ENCODE measurements around the gene GMDS. TPM values are rescaled to one million over a fixed set of nuclear protein-coding genes. Genes with fewer than 3 reads are reported as not detected.

Gene GMDS
- total and polyA plus RNA-seq, 2 donors, result 19.9 to 28.4 TPM

GRCh38 chr6:2266031-2266795, 20.8 kb upstream of the GMDS start:
- H3K36me3 ChIP-seq (ENCODE audit: control insufficient read depth in 2 of 2, insufficient read depth in 2 of 2, low read length in 1 of 2), result peaks cover 8% of the 10 kb centered on the region in 2 donors
- H3K9me3 ChIP-seq (ENCODE audit: control insufficient read depth in 2 of 2, insufficient read depth in 1 of 2, low read length in 1 of 2), result no peaks in the 10 kb centered on the region
- WGBS, result 80% methylated on average over 3 of the region's 3 CpGs

GRCh38 chr6:2264932-2265331, 19.5 kb upstream of the GMDS start:
- H3K36me3 ChIP-seq (ENCODE audit: control insufficient read depth in 2 of 2, insufficient read depth in 2 of 2, low read length in 1 of 2), result peaks cover 8% of the 10 kb centered on the region in 2 donors
- no peaks in the 10 kb centered on the region for H3K4me1 ChIP-seq (ENCODE audit: control insufficient read depth in 2 of 2, insufficient read depth in 2 of 2, low read length in 2 of 2)
- H3K27me3 ChIP-seq (ENCODE audit: control insufficient read depth in 2 of 2, insufficient read depth in 1 of 2, low read length in 1 of 2), result no peaks in the 10 kb centered on the region
- H3K27ac ChIP-seq (ENCODE audit: low read depth in 1 of 2, low read length in 1 of 2), result no peak overlapping the region
- whole genome bisulfite sequencing, result 98% methylated on average over 2 of the region's 2 CpGs
- no peak overlapping the region for H3K4me3 ChIP-seq (ENCODE audit: low read length in 2 of 2)
- no peak for DNase-seq (ENCODE audit: low read depth in 6 of 9, low spot score in 9 of 9)
- H3K9me3 ChIP-seq (ENCODE audit: control insufficient read depth in 2 of 2, insufficient read depth in 1 of 2, low read length in 1 of 2), result no peaks in the 10 kb centered on the region

More at GRCh38 chr6:2266031-2266795, 20.8 kb upstream of the GMDS start:
- Histone ChIP-seq H3K4me3 (ENCODE audit: low read length in 2 of 2) (no peak overlapping the region), H3K4me1 (ENCODE audit: control insufficient read depth in 2 of 2, insufficient read depth in 2 of 2, low read length in 2 of 2) (no peaks in the 10 kb centered on the region), H3K27ac (ENCODE audit: low read depth in 1 of 2, low read length in 1 of 2) (no peak overlapping the region), H3K27me3 (ENCODE audit: control insufficient read depth in 2 of 2, insufficient read depth in 1 of 2, low read length in 1 of 2) (no peaks in the 10 kb centered on the region)
- no peak for DNase-seq (ENCODE audit: low read depth in 6 of 9, low spot score in 9 of 9)

- no peak for DNase-seq (ENCODE audit: low read depth in 6 of 9, low spot score in 9 of 9)
- 100% methylated on average over 1 of the region's 1 CpG for WGBS
- Histone ChIP-seq H3K36me3 (ENCODE audit: control insufficient read depth in 2 of 2, insufficient read depth in 2 of 2, low read length in 1 of 2) (peaks cover 5 to 8% of the 10 kb centered on the region in 2 donors), H3K27ac (ENCODE audit: low read depth in 1 of 2, low read length in 1 of 2) (no peak overlapping the region), H3K9me3 (ENCODE audit: control insufficient read depth in 2 of 2, insufficient read depth in 1 of 2, low read length in 1 of 2) (no peaks in the 10 kb centered on the region), H3K4me3 (ENCODE audit: low read length in 2 of 2) (no peak overlapping the region), H3K4me1 (ENCODE audit: control insufficient read depth in 2 of 2, insufficient read depth in 2 of 2, low read length in 2 of 2) (no peaks in the 10 kb centered on the region), H3K27me3 (ENCODE audit: control insufficient read depth in 2 of 2, insufficient read depth in 1 of 2, low read length in 1 of 2) (no peaks in the 10 kb centered on the region)
These were observed 18.5 kb upstream of the GMDS start for GRCh38 chr6:2263896-2264295.

GRCh38 chr6:2259574-2259973, 14.2 kb upstream of the GMDS start:
- no peak for DNase-seq (ENCODE audit: low read depth in 6 of 9, low spot score in 9 of 9)
- no peaks in the 10 kb centered on the region for H3K4me1 ChIP-seq (ENCODE audit: control insufficient read depth in 2 of 2, insufficient read depth in 2 of 2, low read length in 2 of 2)
- no peak overlapping the region for H3K27ac ChIP-seq (ENCODE audit: low read depth in 1 of 2, low read length in 1 of 2)
- no peaks in the 10 kb centered on the region for H3K9me3 ChIP-seq (ENCODE audit: control insufficient read depth in 2 of 2, insufficient read depth in 1 of 2, low read length in 1 of 2)
- no peak overlapping the region for H3K4me3 ChIP-seq (ENCODE audit: low read length in 2 of 2)
- no peaks in the 10 kb centered on the region for H3K27me3 ChIP-seq (ENCODE audit: control insufficient read depth in 2 of 2, insufficient read depth in 1 of 2, low read length in 1 of 2)
- H3K36me3 ChIP-seq (ENCODE audit: control insufficient read depth in 2 of 2, insufficient read depth in 2 of 2, low read length in 1 of 2), result peaks cover 4 to 12% of the 10 kb centered on the region in 2 donors
- WGBS, result over 99% methylated on average over 5 of the region's 5 CpGs

GRCh38 chr6:2259002-2259494, 13.6 kb upstream of the GMDS start:
- DNase-seq (ENCODE audit: low read depth in 6 of 9, low spot score in 9 of 9), result no peak
- WGBS, result 87% methylated on average over 4 of the region's 4 CpGs
- no peak overlapping the region for H3K27ac ChIP-seq (ENCODE audit: low read depth in 1 of 2, low read length in 1 of 2)
- no peak overlapping the region for H3K4me3 ChIP-seq (ENCODE audit: low read length in 2 of 2)
- no peaks in the 10 kb centered on the region for H3K4me1 ChIP-seq (ENCODE audit: control insufficient read depth in 2 of 2, insufficient read depth in 2 of 2, low read length in 2 of 2)
- H3K27me3 ChIP-seq (ENCODE audit: control insufficient read depth in 2 of 2, insufficient read depth in 1 of 2, low read length in 1 of 2), result no peaks in the 10 kb centered on the region
- H3K9me3 ChIP-seq (ENCODE audit: control insufficient read depth in 2 of 2, insufficient read depth in 1 of 2, low read length in 1 of 2), result no peaks in the 10 kb centered on the region
- H3K36me3 ChIP-seq (ENCODE audit: control insufficient read depth in 2 of 2, insufficient read depth in 2 of 2, low read length in 1 of 2), result peaks cover 5 to 7% of the 10 kb centered on the region in 2 donors

GRCh38 chr6:2258112-2258511, 12.7 kb upstream of the GMDS start:
- H3K27ac ChIP-seq (ENCODE audit: low read depth in 1 of 2, low read length in 1 of 2), result no peak overlapping the region
- H3K36me3 ChIP-seq (ENCODE audit: control insufficient read depth in 2 of 2, insufficient read depth in 2 of 2, low read length in 1 of 2), result peaks cover 7 to 8% of the 10 kb centered on the region in 2 donors
- WGBS, result 98% methylated on average over 3 of the region's 3 CpGs

GRCh38 chr6:2257363-2257762, 12.0 kb upstream of the GMDS start:
- Histone ChIP-seq H3K4me3 (ENCODE audit: low read length in 2 of 2) (no peak overlapping the region), H3K4me1 (ENCODE audit: control insufficient read depth in 2 of 2, insufficient read depth in 2 of 2, low read length in 2 of 2) (no peaks in the 10 kb centered on the region), H3K27me3 (ENCODE audit: control insufficient read depth in 2 of 2, insufficient read depth in 1 of 2, low read length in 1 of 2) (no peaks in the 10 kb centered on the region), H3K9me3 (ENCODE audit: control insufficient read depth in 2 of 2, insufficient read depth in 1 of 2, low read length in 1 of 2) (no peaks in the 10 kb centered on the region), H3K36me3 (ENCODE audit: control insufficient read depth in 2 of 2, insufficient read depth in 2 of 2, low read length in 1 of 2) (peaks cover 9 to 10% of the 10 kb centered on the region in 2 donors), H3K27ac (ENCODE audit: low read depth in 1 of 2, low read length in 1 of 2) (no peak overlapping the region)
- DNase-seq (ENCODE audit: low read depth in 6 of 9, low spot score in 9 of 9), result no peak

More at GRCh38 chr6:2258112-2258511, 12.7 kb upstream of the GMDS start:
- Histone ChIP-seq H3K27me3 (ENCODE audit: control insufficient read depth in 2 of 2, insufficient read depth in 1 of 2, low read length in 1 of 2) (no peaks in the 10 kb centered on the region), H3K9me3 (ENCODE audit: control insufficient read depth in 2 of 2, insufficient read depth in 1 of 2, low read length in 1 of 2) (no peaks in the 10 kb centered on the region), H3K4me3 (ENCODE audit: low read length in 2 of 2) (no peak overlapping the region), H3K4me1 (ENCODE audit: control insufficient read depth in 2 of 2, insufficient read depth in 2 of 2, low read length in 2 of 2) (no peaks in the 10 kb centered on the region)
- no peak for DNase-seq (ENCODE audit: low read depth in 6 of 9, low spot score in 9 of 9)

- H3K4me3 ChIP-seq (ENCODE audit: low read length in 2 of 2), result no peak overlapping the region
- H3K9me3 ChIP-seq (ENCODE audit: control insufficient read depth in 2 of 2, insufficient read depth in 1 of 2, low read length in 1 of 2), result no peaks in the 10 kb centered on the region
- H3K27ac ChIP-seq (ENCODE audit: low read depth in 1 of 2, low read length in 1 of 2), result no peak overlapping the region
- 98% methylated on average over 3 of the region's 3 CpGs for WGBS
- DNase-seq (ENCODE audit: low read depth in 6 of 9, low spot score in 9 of 9), result no peak
- H3K4me1 ChIP-seq (ENCODE audit: control insufficient read depth in 2 of 2, insufficient read depth in 2 of 2, low read length in 2 of 2), result no peaks in the 10 kb centered on the region
- H3K36me3 ChIP-seq (ENCODE audit: control insufficient read depth in 2 of 2, insufficient read depth in 2 of 2, low read length in 1 of 2), result peaks cover 9 to 10% of the 10 kb centered on the region in 2 donors
- no peaks in the 10 kb centered on the region for H3K27me3 ChIP-seq (ENCODE audit: control insufficient read depth in 2 of 2, insufficient read depth in 1 of 2, low read length in 1 of 2)
These were observed 9.3 kb upstream of the GMDS start for GRCh38 chr6:2254747-2255146.

- no peak overlapping the region for H3K4me3 ChIP-seq (ENCODE audit: low read length in 2 of 2)
- H3K36me3 ChIP-seq (ENCODE audit: control insufficient read depth in 2 of 2, insufficient read depth in 2 of 2, low read length in 1 of 2), result peaks cover 6 to 14% of the 10 kb centered on the region in 2 donors
- no peak overlapping the region for H3K27ac ChIP-seq (ENCODE audit: low read depth in 1 of 2, low read length in 1 of 2)
- no peaks in the 10 kb centered on the region for H3K9me3 ChIP-seq (ENCODE audit: control insufficient read depth in 2 of 2, insufficient read depth in 1 of 2, low read length in 1 of 2)
- DNase-seq (ENCODE audit: low read depth in 6 of 9, low spot score in 9 of 9), result no peak
- WGBS, result 98% methylated on average over 7 of the region's 7 CpGs
- peaks cover 9 to 22% of the 10 kb centered on the region in 2 donors for H3K4me1 ChIP-seq (ENCODE audit: control insufficient read depth in 2 of 2, insufficient read depth in 2 of 2, low read length in 2 of 2)
- no peaks in the 10 kb centered on the region for H3K27me3 ChIP-seq (ENCODE audit: control insufficient read depth in 2 of 2, insufficient read depth in 1 of 2, low read length in 1 of 2)
These were observed 3.7 kb upstream of the GMDS start for GRCh38 chr6:2249126-2249525.
